GM18508 (cell line): ENCODE measurements around the gene RXRB.
"Not testable (repeated sequence)": the region's sequence is repeated elsewhere in the genome, so short reads cannot be mapped to it uniquely, and the experiment has no call there.

Experiments used
- ATAC-seq: cut with Tn5 transposase; IDR thresholded peaks from one replicate; pipeline ENCODE4 v1.9.1; 2021; ENCODE audit warnings: moderate number of reproducible peaks; ENCODE audit not compliant: insufficient read depth, unreplicated experiment

The RXRB gene

DNA sequence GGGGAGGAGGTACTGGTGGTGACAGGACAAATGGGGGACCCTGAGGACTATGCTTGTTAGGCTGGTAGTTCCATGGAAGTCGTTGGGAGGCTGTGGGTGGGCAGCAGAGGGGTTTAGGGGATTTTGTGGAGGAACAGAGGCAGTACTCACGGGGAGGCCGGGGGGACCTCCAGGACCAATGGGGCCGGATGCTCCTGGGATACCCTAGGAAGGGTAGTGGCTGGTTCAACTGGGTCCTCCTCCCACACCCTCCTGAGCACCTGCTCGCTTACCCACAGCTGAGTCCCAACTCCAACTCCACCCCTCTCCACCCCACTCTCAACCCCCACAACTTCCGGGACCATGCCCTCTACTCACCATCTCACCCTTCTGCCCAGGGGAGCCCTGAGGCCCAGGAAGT, 34.1 kb downstream of the RXRB start:
- ATAC-seq, result no peak

DNA sequence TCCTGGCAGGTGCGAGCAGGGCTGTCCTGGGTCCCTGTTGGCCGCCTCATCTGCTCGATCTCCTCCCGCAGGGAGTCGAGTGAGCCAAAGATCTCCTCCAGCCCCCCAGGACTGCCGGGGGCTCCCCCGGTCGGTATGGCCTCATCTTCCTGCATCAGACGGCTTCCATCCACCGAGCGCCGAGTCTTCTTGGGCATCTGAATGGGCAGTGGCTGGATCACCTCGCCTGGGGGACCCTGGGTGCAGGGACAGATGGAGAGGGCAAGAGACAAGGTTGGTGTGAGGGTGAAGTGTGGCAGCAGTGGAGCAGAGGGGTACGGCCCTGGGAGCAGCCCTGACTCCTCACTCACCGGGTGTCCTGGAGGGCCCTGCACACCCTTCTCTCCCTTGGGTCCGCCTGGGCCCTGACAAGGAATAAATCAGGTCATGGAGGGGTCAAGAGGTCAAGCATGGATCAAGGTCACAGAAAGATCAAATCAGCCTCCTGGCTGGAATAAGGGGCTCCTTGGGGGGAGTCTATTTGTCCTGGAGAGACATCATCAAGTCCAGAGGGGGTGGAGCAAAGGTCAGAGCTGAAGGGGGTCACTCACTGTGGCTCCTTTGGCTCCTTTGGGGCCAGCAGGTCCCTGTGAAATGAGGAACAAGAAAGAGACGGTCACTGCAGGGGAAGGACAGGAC, 34.7 kb downstream of the RXRB start:
- no peak for ATAC-seq

DNA sequence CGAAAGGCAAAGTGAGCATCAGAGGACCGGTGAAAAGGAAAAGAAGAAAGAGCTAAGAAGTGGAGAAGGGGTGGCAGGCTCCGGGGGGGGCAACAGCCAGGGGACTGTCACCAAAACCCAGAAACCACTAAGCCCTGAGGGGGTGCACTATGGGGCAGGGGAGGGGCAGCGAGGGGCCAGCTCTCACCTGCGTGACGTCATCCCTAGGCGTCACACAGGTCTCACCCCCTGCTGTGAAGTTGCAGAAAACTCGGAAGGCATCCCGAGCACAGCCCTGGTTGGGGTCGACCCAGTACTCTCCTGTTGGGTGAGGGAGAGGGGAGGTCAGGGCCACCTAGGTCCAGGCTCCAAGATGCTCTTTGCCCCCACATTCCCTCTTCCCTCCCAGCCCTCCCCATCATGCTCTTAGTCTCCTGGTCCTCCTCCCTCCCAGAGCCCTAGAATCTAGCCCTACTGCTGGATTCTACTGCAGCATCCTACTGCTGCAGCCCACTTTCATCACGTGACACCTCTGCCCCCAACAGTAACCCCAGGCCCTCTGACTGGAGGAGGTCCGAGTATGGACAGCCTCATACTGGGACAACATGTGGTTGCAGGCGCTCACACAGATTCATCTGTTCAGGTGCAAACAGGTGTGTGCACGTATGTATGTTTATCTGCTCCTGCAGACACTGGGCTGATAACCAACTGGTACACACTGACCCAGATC, 35.6 kb downstream of the RXRB start:
- no peak for ATAC-seq

DNA sequence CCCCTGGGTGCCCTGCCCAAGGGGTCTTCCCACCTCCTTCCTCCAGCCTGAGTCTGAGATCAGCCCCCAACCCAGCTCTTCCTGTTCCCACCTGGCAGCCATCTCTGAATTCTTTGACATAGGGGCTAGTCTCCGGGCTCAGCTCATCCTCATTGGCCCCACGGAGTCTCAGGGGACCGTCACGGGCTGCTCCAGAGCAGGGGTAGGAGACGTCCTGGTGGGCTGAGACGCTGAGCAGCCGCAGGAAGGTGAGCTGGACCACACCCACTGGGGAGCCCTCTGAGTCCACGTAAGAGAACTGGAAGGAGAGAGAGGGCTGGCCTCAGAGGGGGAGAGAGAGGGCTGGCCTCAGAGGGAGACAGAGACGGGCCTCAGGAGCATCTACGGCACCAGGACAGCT, 36.3 kb downstream of the RXRB start:
- no peak for ATAC-seq

DNA sequence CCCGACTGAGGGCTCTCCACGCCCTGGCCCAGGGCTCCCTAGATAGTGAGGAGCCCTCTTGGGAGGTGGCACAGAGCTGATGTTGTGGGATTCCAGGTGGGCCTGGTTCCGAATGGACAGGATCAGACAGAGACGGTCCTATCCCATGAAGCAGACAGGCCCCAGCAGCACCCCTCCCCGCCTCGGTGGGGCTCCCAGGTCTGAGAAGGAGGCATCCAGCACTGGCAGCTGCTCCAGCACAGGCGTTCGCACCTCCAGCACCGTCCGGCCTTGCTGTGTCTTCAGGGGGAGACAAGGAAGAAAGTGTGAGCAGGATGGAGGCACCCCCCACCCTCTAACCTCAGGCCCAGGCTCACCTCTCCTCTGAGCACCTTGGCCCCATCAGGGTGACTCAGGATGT, 36.9 kb downstream of the RXRB start:
- ATAC-seq, result no peak

DNA sequence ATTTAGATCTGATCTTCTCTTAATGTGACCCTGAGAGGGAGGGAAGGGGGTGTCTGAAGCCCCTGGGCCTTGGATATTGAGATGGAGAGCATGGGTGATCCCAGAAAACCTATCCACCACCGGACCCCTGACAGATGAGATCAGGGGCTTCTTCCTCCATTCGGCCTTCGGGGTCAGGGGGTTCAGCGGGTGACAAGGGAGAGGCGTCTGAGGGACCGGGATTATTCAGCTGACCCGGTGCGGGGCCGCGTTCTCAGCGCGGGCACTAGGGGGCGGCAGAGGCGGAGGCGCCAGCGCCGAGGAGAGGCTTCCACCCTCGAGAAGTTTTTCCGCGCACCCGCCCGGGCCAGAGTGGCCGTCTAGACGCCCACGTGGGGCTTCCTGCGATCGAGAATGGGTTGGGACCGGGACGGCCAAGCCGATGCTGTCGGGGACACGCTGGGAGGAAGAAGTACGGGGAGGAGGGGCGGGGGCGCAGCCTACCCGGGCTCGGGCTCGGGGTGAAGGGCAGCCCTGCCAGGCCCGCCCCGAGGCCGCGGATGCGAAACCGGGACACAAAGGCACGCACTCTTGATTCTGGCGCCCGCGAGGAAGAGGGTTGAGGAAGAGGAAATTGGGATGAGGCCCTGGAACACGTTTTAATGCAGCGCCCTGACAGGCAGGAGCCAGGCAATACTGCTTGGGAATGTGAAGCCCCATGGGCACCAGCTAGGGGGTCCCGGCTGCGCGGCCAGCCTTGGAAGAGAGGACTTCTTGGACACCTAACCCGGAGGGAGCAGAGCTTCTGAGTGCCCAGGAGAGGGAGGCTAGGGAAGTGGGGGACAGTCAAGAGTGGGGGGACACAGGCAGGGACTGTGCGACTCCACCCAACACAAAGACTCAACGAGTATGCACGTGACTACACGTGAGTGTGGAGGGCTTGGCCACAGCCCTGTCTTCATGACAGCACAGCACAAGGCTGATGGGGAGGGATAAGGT, 38.8 kb downstream of the RXRB start:
- no peak for ATAC-seq

DNA sequence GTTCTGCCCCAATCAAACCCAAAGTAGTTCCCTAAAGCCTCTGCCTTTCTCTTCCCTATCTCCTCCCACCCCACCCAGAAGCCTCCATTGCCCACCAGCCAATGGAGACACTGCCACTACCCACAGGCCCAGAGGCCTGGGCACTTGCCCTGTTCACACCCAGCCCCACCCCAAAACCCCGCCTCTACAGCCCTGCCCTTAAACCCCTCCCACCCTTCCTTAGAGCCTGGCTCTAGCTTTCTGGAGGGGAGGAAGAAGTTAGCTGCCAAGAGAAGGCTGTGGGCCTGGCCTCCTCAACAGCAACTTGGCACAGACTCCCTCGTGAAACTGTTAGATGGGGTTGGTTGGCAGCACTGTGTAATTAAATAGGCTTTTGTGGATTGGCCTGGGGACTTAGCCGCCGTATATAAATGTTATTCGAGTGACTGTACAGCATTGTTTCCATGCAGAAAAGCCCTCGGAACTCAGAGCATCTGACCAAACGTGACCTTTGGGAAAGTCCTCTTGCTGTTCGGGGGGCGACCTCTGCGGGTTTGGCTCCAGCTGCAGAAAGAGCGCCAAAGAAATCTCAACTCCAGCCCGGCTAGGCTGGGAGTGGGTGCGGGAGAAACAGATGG, 39.6 kb downstream of the RXRB start:
- ATAC-seq, result no peak

DNA sequence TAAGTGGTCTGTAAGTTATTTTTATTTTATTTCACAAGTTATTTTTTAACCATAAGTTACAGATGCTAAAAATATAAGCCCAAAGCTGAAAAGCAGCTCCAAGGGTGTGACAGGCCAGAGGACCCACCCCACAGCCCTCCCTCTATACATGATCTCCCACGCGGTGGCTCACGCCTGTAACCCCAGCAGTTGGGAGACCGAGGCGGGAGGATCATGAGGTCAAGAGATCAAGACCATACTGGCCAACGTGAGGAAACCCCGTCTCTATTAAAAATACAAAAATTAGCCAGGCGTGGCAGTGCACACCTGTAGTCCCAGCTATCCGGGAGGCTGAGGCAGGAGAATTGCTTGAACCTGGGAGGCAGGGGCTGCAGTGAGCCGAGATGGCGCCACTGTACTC, 40.4 kb downstream of the RXRB start:
- no peak for ATAC-seq

DNA sequence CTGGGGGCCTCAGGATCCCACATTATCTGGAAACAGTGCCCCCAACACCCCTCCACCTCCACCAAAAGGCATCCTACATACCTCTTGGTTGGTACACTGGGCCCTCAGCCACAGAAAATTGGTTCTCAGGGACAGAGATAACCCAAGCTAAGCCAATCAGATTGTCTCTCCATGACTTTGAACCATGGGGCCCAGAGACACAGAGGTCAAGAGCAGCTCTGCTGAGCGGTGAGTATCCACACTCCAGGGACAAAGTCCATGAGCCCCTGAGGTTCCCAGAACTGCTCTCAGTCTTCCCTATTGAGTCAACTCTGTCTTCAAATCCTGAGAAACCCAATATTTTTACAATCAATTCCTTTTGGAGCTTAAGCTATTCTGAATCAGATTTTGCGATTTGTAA, 43.5 kb downstream of the RXRB start:
- ATAC-seq, result no peak

DNA sequence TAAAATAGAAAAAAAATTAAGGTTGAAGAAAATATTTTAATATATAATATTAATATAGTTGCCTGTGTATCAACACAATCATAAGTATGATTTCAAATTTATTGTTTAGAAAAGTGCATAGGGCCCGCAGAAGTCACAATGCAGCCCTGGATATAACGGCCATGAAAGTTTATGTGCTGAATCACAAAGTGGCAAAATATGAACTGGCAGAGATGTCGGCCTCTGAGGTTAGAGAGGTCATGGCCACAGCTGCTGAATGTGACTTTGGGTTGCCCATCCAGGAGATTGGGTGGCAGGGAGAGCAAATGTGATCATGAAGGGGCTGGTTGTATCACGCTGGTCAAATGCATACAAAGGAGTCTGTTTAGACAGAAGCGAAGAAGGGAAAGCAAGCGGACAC, 43.9 kb downstream of the RXRB start:
- no peak for ATAC-seq

DNA sequence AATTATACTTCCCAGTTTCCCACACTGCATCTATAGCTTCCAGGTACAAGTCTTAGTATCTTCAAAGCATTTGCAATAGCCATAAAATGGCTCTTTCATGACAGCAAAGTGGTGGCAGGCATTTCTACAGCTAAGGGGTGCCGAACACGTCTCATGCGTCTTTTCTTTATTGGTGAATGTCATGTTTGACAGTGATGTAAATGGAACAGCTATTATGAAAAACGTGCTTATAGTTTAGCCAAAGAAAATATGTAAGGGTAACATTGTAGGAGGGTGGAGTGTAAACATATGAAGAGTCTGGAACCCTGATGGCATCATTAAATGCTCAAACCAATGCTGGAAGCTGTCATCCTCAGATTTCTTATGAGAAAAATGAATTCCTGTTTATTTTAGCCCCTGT, 46.1 kb downstream of the RXRB start:
- no peak for ATAC-seq

DNA sequence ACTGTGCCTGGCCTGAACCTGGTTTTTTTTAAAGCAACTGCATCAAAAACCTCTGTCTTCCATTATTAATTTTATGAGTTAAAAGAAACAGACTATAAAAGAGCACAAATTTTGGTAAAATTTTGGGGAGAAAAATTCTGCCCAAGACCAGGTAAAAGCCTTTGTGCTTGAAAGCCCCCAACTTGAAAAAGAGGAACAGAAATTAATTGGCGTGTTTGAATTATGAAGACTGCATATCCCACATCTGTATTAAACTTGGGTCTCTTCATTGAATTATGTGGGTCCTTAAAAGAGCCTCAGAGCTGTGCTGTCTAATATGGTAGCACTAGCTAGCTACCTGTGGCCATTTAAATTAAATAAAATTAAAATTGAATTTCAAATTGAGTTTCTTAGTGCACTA, 49.4 kb downstream of the RXRB start:
- no peak for ATAC-seq

DNA sequence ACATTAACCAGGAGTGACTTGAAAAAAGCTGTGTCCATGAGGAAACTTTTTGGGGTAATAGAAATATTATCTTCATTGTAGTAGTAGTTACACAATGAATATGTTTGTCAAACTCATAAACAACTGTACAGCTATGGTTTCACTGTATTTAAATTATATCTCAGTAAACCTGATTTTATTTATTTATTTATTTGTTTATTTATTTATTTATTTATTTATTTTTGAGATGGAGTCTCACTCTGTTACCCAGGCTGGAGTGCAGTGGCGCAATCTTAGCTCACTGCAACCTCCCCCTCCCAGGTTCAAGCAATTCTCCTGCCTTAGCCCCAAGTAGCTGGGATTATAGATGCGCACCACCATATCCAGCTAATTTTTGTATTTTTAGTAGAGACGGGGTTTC, 49.9 kb downstream of the RXRB start:
- not testable (repeated sequence) for ATAC-seq

DNA sequence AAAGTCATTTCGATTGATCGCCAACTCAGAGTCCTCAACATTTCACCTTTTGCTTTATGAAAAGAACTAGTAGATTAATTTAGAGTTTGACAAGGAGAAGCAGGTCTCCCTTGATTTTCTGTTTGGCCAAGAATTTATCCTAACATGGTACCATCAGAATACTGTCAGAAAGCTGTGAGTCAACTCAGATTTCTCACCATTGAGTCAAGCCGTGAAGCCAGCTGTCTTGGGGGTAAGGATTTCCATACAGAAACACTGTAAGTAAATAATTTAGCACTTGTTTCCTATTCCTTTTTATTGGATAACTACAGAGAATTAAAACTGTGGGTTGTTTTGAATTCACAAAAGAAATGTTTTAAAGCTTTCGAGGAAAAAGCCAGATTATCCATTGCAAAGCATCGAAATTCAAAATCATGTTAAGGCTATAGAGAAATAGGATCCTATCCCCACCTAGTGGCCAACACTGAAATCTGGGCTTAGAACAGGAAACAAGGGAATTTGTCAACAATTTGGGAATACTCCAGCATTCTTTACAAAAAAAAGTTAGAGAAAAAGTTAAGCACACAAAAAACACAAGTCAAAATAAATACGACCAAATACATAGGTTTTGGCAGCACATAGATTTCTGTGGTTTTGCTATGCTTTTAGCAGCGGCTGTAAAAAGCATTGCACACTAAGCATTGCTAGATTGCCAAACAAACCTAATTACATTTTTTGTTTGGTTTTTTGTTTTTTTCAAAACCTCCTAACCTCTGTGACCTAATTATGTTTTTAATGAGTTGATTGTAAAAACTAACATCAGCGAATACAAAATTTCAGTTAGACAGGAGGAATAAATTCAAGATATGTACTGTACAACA, 52.4 kb downstream of the RXRB start:
- ATAC-seq, result no peak

DNA sequence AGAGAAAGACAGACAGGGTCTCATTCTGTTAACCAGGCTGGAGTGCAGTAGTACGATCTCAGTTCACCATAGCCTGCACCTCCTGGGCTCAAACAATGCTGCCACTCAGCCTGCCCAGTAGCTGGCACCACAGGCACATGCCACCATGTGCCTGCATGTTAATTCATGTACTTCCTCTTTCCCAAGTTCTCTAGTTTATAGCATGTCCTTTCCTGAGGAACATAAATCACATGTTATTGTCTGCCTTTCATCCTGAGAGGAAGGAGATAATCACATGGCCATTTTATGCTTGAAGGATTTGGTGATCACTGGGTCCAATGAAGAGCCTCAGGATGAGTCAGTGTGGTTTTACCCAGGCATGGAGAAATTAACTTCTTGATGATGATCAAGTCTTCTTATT, 56.1 kb downstream of the RXRB start:
- ATAC-seq, result no peak
